ENCODE measurements around the gene ATP8A2.

ATP8A2 gene

GRCh38 chr13:25384758-25385410, 13.1 kb downstream of the ATP8A2 start:
- no peak for DNase-seq

GRCh38 chr13:25391932-25392331, 20.2 kb downstream of the ATP8A2 start:
- no peak for DNase-seq

- DNase-seq: no peak
Observed at GRCh38 chr13:25394402-25395060, 22.8 kb downstream of the ATP8A2 start.

GRCh38 chr13:25397763-25398162, 26.0 kb downstream of the ATP8A2 start:
- no peak for DNase-seq

- DNase-seq: no peak
Observed at GRCh38 chr13:25400925-25401324, 29.2 kb downstream of the ATP8A2 start.

- DNase-seq: no peak
Observed at GRCh38 chr13:25401958-25402357, 30.2 kb downstream of the ATP8A2 start.

- no peak for DNase-seq
Observed at GRCh38 chr13:25406377-25406776, 34.6 kb downstream of the ATP8A2 start.

- no peak for DNase-seq
Observed at GRCh38 chr13:25409938-25410337, 38.2 kb downstream of the ATP8A2 start.

GRCh38 chr13:25415241-25415640, 43.5 kb downstream of the ATP8A2 start:
- DNase-seq: no peak

- DNase-seq: no peak
Observed at GRCh38 chr13:25417535-25417934, 45.8 kb downstream of the ATP8A2 start.

GRCh38 chr13:25420161-25420560, 48.4 kb downstream of the ATP8A2 start:
- DNase-seq: no peak

GRCh38 chr13:25421612-25422011, 49.8 kb downstream of the ATP8A2 start:
- DNase-seq: no peak

GRCh38 chr13:25422153-25422552, 50.4 kb downstream of the ATP8A2 start:
- no peak for DNase-seq

- DNase-seq: no peak
Observed at GRCh38 chr13:25423831-25424230, 52.1 kb downstream of the ATP8A2 start.

- no peak for DNase-seq
Observed at GRCh38 chr13:25429466-25429865, 57.7 kb downstream of the ATP8A2 start.

GRCh38 chr13:25432691-25433090, 60.9 kb downstream of the ATP8A2 start:
- peak; percentile 27 for DNase-seq

GRCh38 chr13:25440061-25440460, 68.3 kb downstream of the ATP8A2 start:
- DNase-seq: no peak

- DNase-seq: no peak
Observed at GRCh38 chr13:25446261-25446660, 74.5 kb downstream of the ATP8A2 start.

- no peak for DNase-seq
Observed at GRCh38 chr13:25447396-25447795, 75.6 kb downstream of the ATP8A2 start.

GRCh38 chr13:25453850-25454365, 82.1 kb downstream of the ATP8A2 start:
- DNase-seq: no peak

- DNase-seq: no peak
Observed at GRCh38 chr13:25455146-25455545, 83.4 kb downstream of the ATP8A2 start.

- no peak for DNase-seq
Observed at GRCh38 chr13:25457566-25457965, 85.8 kb downstream of the ATP8A2 start.

GRCh38 chr13:25462301-25463125, 90.7 kb downstream of the ATP8A2 start:
- no peak for DNase-seq

- no peak for DNase-seq
Observed at GRCh38 chr13:25463496-25463895, 91.7 kb downstream of the ATP8A2 start.

Data from eye (tissue), 1 donor.